Breast epithelium (tissue), 3 donors: ENCODE results near the gene MAEL.

Experiments
- POLR2A ChIP-seq: fragments of 450-650 bp; IDR thresholded peaks from one replicate; pipeline ENCODE4 v1.6.1; 2016; ENCODE audit warnings: antibody characterized with exemption, mild to moderate bottlenecking, moderate library complexity
- TF ChIP-seq, protein P1 (sequence below), 3 donors: fragments of 450-650 bp; IDR thresholded peaks; one replicate each; pipeline ENCODE4 v1.5.1; 2016 to 2017; ENCODE audit warnings: antibody characterized with exemption in 3 of 3, mild to moderate bottlenecking in 3 of 3, moderate library complexity in 3 of 3

DNA sequence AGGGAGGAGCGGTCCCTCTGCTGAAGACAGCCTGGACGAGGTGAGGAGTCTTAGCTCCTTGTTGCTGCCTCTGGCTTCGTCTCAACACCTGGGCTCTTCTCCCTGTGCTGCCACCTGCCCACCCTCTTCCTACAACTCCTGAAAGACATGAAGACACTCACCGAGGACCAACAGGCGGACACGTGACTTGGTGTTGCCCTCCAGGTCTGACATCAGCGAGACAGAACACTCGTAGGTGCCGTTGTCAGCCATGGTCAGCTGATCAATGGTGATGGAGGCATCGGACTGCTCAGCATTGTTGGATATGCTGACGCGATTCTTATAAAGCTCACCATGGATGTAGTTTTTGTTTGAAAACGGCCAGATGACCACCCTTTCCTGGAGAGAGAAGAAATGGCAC lies 79.7 kb downstream of the MAEL start:
- TF ChIP-seq, protein P1, sequence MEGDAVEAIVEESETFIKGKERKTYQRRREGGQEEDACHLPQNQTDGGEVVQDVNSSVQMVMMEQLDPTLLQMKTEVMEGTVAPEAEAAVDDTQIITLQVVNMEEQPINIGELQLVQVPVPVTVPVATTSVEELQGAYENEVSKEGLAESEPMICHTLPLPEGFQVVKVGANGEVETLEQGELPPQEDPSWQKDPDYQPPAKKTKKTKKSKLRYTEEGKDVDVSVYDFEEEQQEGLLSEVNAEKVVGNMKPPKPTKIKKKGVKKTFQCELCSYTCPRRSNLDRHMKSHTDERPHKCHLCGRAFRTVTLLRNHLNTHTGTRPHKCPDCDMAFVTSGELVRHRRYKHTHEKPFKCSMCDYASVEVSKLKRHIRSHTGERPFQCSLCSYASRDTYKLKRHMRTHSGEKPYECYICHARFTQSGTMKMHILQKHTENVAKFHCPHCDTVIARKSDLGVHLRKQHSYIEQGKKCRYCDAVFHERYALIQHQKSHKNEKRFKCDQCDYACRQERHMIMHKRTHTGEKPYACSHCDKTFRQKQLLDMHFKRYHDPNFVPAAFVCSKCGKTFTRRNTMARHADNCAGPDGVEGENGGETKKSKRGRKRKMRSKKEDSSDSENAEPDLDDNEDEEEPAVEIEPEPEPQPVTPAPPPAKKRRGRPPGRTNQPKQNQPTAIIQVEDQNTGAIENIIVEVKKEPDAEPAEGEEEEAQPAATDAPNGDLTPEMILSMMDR (IDR thresholded peaks at IDR 0.05): no peak
- no peak for TF ChIP-seq POLR2A
